ENCODE data around the gene ANGEL2. TPM values are rescaled to one million over a fixed set of nuclear protein-coding genes. Genes with fewer than 3 reads are reported as not detected.
A peak's percentile ranks its signal among the peaks of the same experiment; 100 is the strongest.
"Not testable (repeated sequence)": the region's sequence is repeated elsewhere in the genome, so short reads cannot be mapped to it uniquely, and the experiment has no call there.

Gene ANGEL2
- total and polyA plus RNA-seq, 2 experiments from 2014 or later = 11.8 to 34.8 TPM

- H3K36me3 ChIP-seq (replicated peaks; ENCODE audit: insufficient read depth, low read depth) = no peaks in the 10 kb centered on the region
- peaks cover 45% of the 10 kb centered on the region for H3K79me2 ChIP-seq
- H3K4me3 ChIP-seq = peak within 1 kb of the TSS; percentile 81
- H3K9me2 ChIP-seq (replicated peaks; ENCODE audit: insufficient read depth) = no peaks in the 10 kb centered on the region
- no peaks in the 10 kb centered on the region for H4K20me1 ChIP-seq (ENCODE audit: insufficient read depth, poor library complexity, severe bottlenecking)
- H3K4me2 ChIP-seq = peak within 1 kb of the TSS; percentile 87
- no peaks in the 10 kb centered on the region for H3K9me3 ChIP-seq (ENCODE audit: low read depth)
- WGBS (ENCODE audit: low lambda C conversion rate, missing lambda C conversion rate) = under 1% methylated on average over 36 of the region's 42 CpGs
- peaks cover 12% of the 10 kb centered on the region for H3K4me1 ChIP-seq (ENCODE audit: insufficient read depth)
- peak; percentile 92 for DNase-seq (ENCODE audit: low spot score)
- H2AFZ ChIP-seq = peak within 1 kb of the TSS; percentile 82
- TF ChIP-seq EZH2 (IDR thresholded peaks at IDR 0.05; ENCODE audit: borderline replicate concordance) = no peak
- TF ChIP-seq CTCF (IDR thresholded peaks at IDR 0.05; ENCODE audit: poor library complexity) = no peak
- TF ChIP-seq EZH2phosphoT487 (IDR thresholded peaks at IDR 0.05; ENCODE audit: low read depth, severe bottlenecking, unreplicated experiment) = no peak
- H3K27me3 ChIP-seq = no peaks in the 10 kb centered on the region
- peak within 1 kb of the TSS; percentile 90 for H3K27ac ChIP-seq
These were observed 35.6 kb upstream of the ANGEL2 start, which contains the start of gene RPS6KC1 for GRCh38 chr1:213051127-213051880. Gene RPS6KC1, plus strand, starts transcription at chr1:213051241. Its CDS starts 164 bp downstream, at chr1:213051405.

GRCh38 chr1:213050745-213051126, 35.1 kb upstream of the ANGEL2 start:
- WGBS (ENCODE audit: low lambda C conversion rate, missing lambda C conversion rate) = 26% methylated on average over 15 of the region's 15 CpGs
- DNase-seq (ENCODE audit: low spot score) = no peak
- no peak for TF ChIP-seq EZH2phosphoT487 (IDR thresholded peaks at IDR 0.05; ENCODE audit: low read depth, severe bottlenecking, unreplicated experiment)
- no peak for TF ChIP-seq EZH2 (IDR thresholded peaks at IDR 0.05; ENCODE audit: borderline replicate concordance)
- TF ChIP-seq CTCF (IDR thresholded peaks at IDR 0.05; ENCODE audit: poor library complexity) = no peak

GRCh38 chr1:213049232-213049631, 33.6 kb upstream of the ANGEL2 start:
- no peaks in the 10 kb centered on the region for H3K9me3 ChIP-seq (ENCODE audit: low read depth)
- WGBS (ENCODE audit: low lambda C conversion rate, missing lambda C conversion rate) = 86% methylated on average over 1 of the region's 1 CpG
- H3K4me3 ChIP-seq = no peak overlapping the region
- no peaks in the 10 kb centered on the region for H3K27me3 ChIP-seq
- H4K20me1 ChIP-seq (ENCODE audit: insufficient read depth, poor library complexity, severe bottlenecking) = no peaks in the 10 kb centered on the region
- TF ChIP-seq EZH2phosphoT487 (IDR thresholded peaks at IDR 0.05; ENCODE audit: low read depth, severe bottlenecking, unreplicated experiment) (no peak), EZH2 (IDR thresholded peaks at IDR 0.05; ENCODE audit: borderline replicate concordance) (no peak), CTCF (IDR thresholded peaks at IDR 0.05; ENCODE audit: poor library complexity) (no peak)
- H3K27ac ChIP-seq = no peak overlapping the region
- DNase-seq (ENCODE audit: low spot score) = no peak
- H3K79me2 ChIP-seq = peaks cover 24% of the 10 kb centered on the region
- H3K4me1 ChIP-seq (ENCODE audit: insufficient read depth) = peaks cover 23% of the 10 kb centered on the region
- H3K36me3 ChIP-seq (replicated peaks; ENCODE audit: insufficient read depth, low read depth) = no peaks in the 10 kb centered on the region
- H2AFZ ChIP-seq = no peak overlapping the region
- no peaks in the 10 kb centered on the region for H3K9me2 ChIP-seq (replicated peaks; ENCODE audit: insufficient read depth)
- H3K4me2 ChIP-seq = no peak overlapping the region

More at GRCh38 chr1:213050745-213051126, 35.1 kb upstream of the ANGEL2 start:
- Histone ChIP-seq H3K27me3 (no peaks in the 10 kb centered on the region), H3K4me2 (peak overlapping the region; percentile 87), H3K36me3 (replicated peaks; ENCODE audit: insufficient read depth, low read depth) (no peaks in the 10 kb centered on the region), H3K9me2 (replicated peaks; ENCODE audit: insufficient read depth) (no peaks in the 10 kb centered on the region), H3K27ac (peak overlapping the region; percentile 90), H3K9me3 (ENCODE audit: low read depth) (no peaks in the 10 kb centered on the region), H4K20me1 (ENCODE audit: insufficient read depth, poor library complexity, severe bottlenecking) (no peaks in the 10 kb centered on the region), H2AFZ (peak overlapping the region; percentile 82), H3K4me3 (peak overlapping the region; percentile 81), H3K4me1 (ENCODE audit: insufficient read depth) (peaks cover 16% of the 10 kb centered on the region), H3K79me2 (peaks cover 39% of the 10 kb centered on the region)

GRCh38 chr1:213045321-213046226, 29.9 kb upstream of the ANGEL2 start:
- not testable (repeated sequence) for H3K4me3 ChIP-seq; H3K9me3 ChIP-seq (ENCODE audit: low read depth); H3K79me2 ChIP-seq; H3K27me3 ChIP-seq; H3K36me3 ChIP-seq (replicated peaks; ENCODE audit: insufficient read depth, low read depth); H4K20me1 ChIP-seq (ENCODE audit: insufficient read depth, poor library complexity, severe bottlenecking); H3K9me2 ChIP-seq (replicated peaks; ENCODE audit: insufficient read depth)
- Histone ChIP-seq H3K4me2 (peak overlapping the region; percentile 69), H2AFZ (peak overlapping the region; percentile 71), H3K4me1 (ENCODE audit: insufficient read depth) (peaks cover 17% of the 10 kb centered on the region), H3K27ac (peak overlapping the region; percentile 83)
- 21% methylated on average over 13 of the region's 13 CpGs for WGBS (ENCODE audit: low lambda C conversion rate, missing lambda C conversion rate)
- peak; percentile 21 for DNase-seq (ENCODE audit: low spot score)
